Subcutaneous abdominal adipose tissue (tissue), 5 donors: ENCODE measurements around the gene SH3PXD2A.

Source experiments
- H3K27ac ChIP-seq: one replicate; pipeline ENCODE4 v1.7.0; 2013; ENCODE audit warnings: low read depth, mild to moderate bottlenecking, inconsistent platforms, low read length, moderate library complexity
- H3K27me3 ChIP-seq, 5 donors: one replicate each; pipeline ENCODE4 v1.7.0; 2013; ENCODE audit warnings: low read length in 5 of 5, inconsistent platforms in 1 of 5; ENCODE audit not compliant: control insufficient read depth in 5 of 5, insufficient read depth in 4 of 5
- H3K36me3 ChIP-seq, 5 donors: one replicate each; pipeline ENCODE4 v1.7.0; 2013; ENCODE audit warnings: low read length in 5 of 5; ENCODE audit not compliant: control insufficient read depth in 5 of 5, insufficient read depth in 5 of 5
- H3K4me1 ChIP-seq, 5 donors: one replicate each; pipeline ENCODE4 v1.7.0; 2013; ENCODE audit warnings: low read length in 5 of 5, mild to moderate bottlenecking in 3 of 5, moderate library complexity in 1 of 5; ENCODE audit not compliant: control insufficient read depth in 5 of 5, insufficient read depth in 5 of 5
- H3K4me3 ChIP-seq, 5 donors: one replicate each; pipeline ENCODE4 v1.7.0; 2013; ENCODE audit warnings: low read length in 5 of 5, low read depth in 1 of 5
- H3K9ac ChIP-seq, 5 donors: one replicate each; pipeline ENCODE4 v1.7.0; 2013; ENCODE audit warnings: low read length in 5 of 5, mild to moderate bottlenecking in 4 of 5, moderate library complexity in 3 of 5
- H3K9me3 ChIP-seq, 5 donors: one replicate each; pipeline ENCODE4 v1.7.0; 2013; ENCODE audit warnings: low read length in 5 of 5; ENCODE audit not compliant: control insufficient read depth in 5 of 5
- donor health status: healthy.
- donor health status: healthy.
- donor health status: healthy.
- donor health status: healthy.
- donor health status: healthy.

Gene SH3PXD2A

GRCh38 chr10:103843854-103844570 is 11.4 kb downstream of the SH3PXD2A start:
- Histone ChIP-seq H3K9ac (peak overlapping the region in 1 of 5 donors; percentile 1), H3K27me3 (peaks cover 0 to 6% (median 0%) of the 10 kb centered on the region in 5 donors), H3K27ac (no peak overlapping the region), H3K36me3 (no peaks in the 10 kb centered on the region), H3K4me3 (no peak overlapping the region), H3K9me3 (no peaks in the 10 kb centered on the region), H3K4me1 (peaks cover 8 to 56% (median 32%) of the 10 kb centered on the region in 5 donors)

- Histone ChIP-seq H3K36me3 (no peaks in the 10 kb centered on the region), H3K27ac (no peak overlapping the region), H3K9me3 (no peaks in the 10 kb centered on the region), H3K9ac (no peak overlapping the region), H3K27me3 (peaks cover 0 to 6% (median 0%) of the 10 kb centered on the region in 5 donors), H3K4me3 (no peak overlapping the region), H3K4me1 (peaks cover 8 to 57% (median 32%) of the 10 kb centered on the region in 5 donors)
Observed at GRCh38 chr10:103843045-103843444, 12.3 kb downstream of the SH3PXD2A start.

GRCh38 chr10:103842605-103843004 is 12.8 kb downstream of the SH3PXD2A start:
- H3K4me1 ChIP-seq, result peaks cover 8 to 55% (median 32%) of the 10 kb centered on the region in 5 donors
- no peaks in the 10 kb centered on the region for H3K9me3 ChIP-seq
- peaks cover 0 to 6% (median 0%) of the 10 kb centered on the region in 5 donors for H3K27me3 ChIP-seq
- no peak overlapping the region for H3K4me3 ChIP-seq
- no peak overlapping the region for H3K27ac ChIP-seq
- H3K36me3 ChIP-seq, result no peaks in the 10 kb centered on the region
- H3K9ac ChIP-seq, result no peak overlapping the region

- Histone ChIP-seq H3K9me3 (no peaks in the 10 kb centered on the region), H3K27ac (no peak overlapping the region), H3K4me3 (no peak overlapping the region), H3K9ac (no peak overlapping the region), H3K36me3 (no peaks in the 10 kb centered on the region), H3K27me3 (peaks cover 0 to 6% (median 0%) of the 10 kb centered on the region in 5 donors), H3K4me1 (peaks cover 7 to 52% (median 30%) of the 10 kb centered on the region in 5 donors)
Observed at GRCh38 chr10:103841519-103841918, 13.9 kb downstream of the SH3PXD2A start.

GRCh38 chr10:103840740-103841070 is 14.7 kb downstream of the SH3PXD2A start:
- Histone ChIP-seq H3K4me3 (no peak overlapping the region), H3K9me3 (no peaks in the 10 kb centered on the region), H3K9ac (no peak overlapping the region), H3K27me3 (peaks cover 0 to 6% (median 0%) of the 10 kb centered on the region in 5 donors), H3K36me3 (no peaks in the 10 kb centered on the region), H3K27ac (no peak overlapping the region), H3K4me1 (peaks cover 5 to 46% (median 22%) of the 10 kb centered on the region in 5 donors)

GRCh38 chr10:103839872-103840739 is 15.3 kb downstream of the SH3PXD2A start:
- Histone ChIP-seq H3K4me1 (peaks cover 9 to 47% (median 25%) of the 10 kb centered on the region in 5 donors), H3K4me3 (no peak overlapping the region), H3K9ac (no peak overlapping the region)

GRCh38 chr10:103839519-103839871 is 15.9 kb downstream of the SH3PXD2A start:
- Histone ChIP-seq H3K27ac (no peak overlapping the region), H3K9me3 (no peaks in the 10 kb centered on the region), H3K9ac (no peak overlapping the region), H3K27me3 (peaks cover 0 to 6% (median 0%) of the 10 kb centered on the region in 5 donors), H3K36me3 (peaks cover 0 to 2% (median 0%) of the 10 kb centered on the region in 5 donors), H3K4me3 (no peak overlapping the region), H3K4me1 (peaks cover 14 to 50% (median 29%) of the 10 kb centered on the region in 5 donors)

More at GRCh38 chr10:103839872-103840739, 15.3 kb downstream of the SH3PXD2A start:
- H3K36me3 ChIP-seq, result peaks cover 0 to under 1% (median 0%) of the 10 kb centered on the region in 5 donors
- no peaks in the 10 kb centered on the region for H3K9me3 ChIP-seq
- no peak overlapping the region for H3K27ac ChIP-seq
- H3K27me3 ChIP-seq, result peaks cover 0 to 6% (median 0%) of the 10 kb centered on the region in 5 donors

GRCh38 chr10:103838862-103839518 is 16.4 kb downstream of the SH3PXD2A start:
- Histone ChIP-seq H3K9ac (no peak overlapping the region), H3K4me1 (peaks cover 15 to 50% (median 29%) of the 10 kb centered on the region in 5 donors), H3K27ac (no peak overlapping the region)

GRCh38 chr10:103838070-103838395 is 17.3 kb downstream of the SH3PXD2A start:
- H3K4me1 ChIP-seq, result peaks cover 17 to 49% (median 27%) of the 10 kb centered on the region in 5 donors
- H3K4me3 ChIP-seq, result no peak overlapping the region
- H3K27me3 ChIP-seq, result peaks cover 0 to 6% (median 0%) of the 10 kb centered on the region in 5 donors
- H3K36me3 ChIP-seq, result peaks cover 0 to 2% (median 0%) of the 10 kb centered on the region in 5 donors
- H3K9ac ChIP-seq, result no peak overlapping the region
- H3K9me3 ChIP-seq, result no peaks in the 10 kb centered on the region
- no peak overlapping the region for H3K27ac ChIP-seq

More at GRCh38 chr10:103838862-103839518, 16.4 kb downstream of the SH3PXD2A start:
- Histone ChIP-seq H3K9me3 (no peaks in the 10 kb centered on the region), H3K4me3 (no peak overlapping the region), H3K36me3 (peaks cover 0 to 2% (median 0%) of the 10 kb centered on the region in 5 donors), H3K27me3 (peaks cover 0 to 6% (median 0%) of the 10 kb centered on the region in 5 donors)
